NCI-H2107 treated with DMSO at 0.1 percent for 48 hours (cell line): ENCODE measurements around the gene COPZ2.
A peak's percentile ranks its signal among the peaks of the same experiment; 100 is the strongest.
"Not testable (repeated sequence)": the region's sequence is repeated elsewhere in the genome, so short reads cannot be mapped to it uniquely, and the experiment has no call there.

Source experiments
- DNase-seq: peaks from one replicate; lab custom pipeline; 2025; ENCODE audit not compliant: unreplicated experiment; lab: John Stamatoyannopoulos, UW

Gene COPZ2

GRCh38 chr17:48010193-48010592, 27.4 kb downstream of the COPZ2 start:
- DNase-seq = no peak

- no peak for DNase-seq
Observed at GRCh38 chr17:48006936-48007709, 30.5 kb downstream of the COPZ2 start.

GRCh38 chr17:48004983-48005382, 32.6 kb downstream of the COPZ2 start:
- no peak for DNase-seq

GRCh38 chr17:48003417-48004151, 34.0 kb downstream of the COPZ2 start:
- peak; percentile 60 for DNase-seq

- DNase-seq = no peak
Observed at GRCh38 chr17:48002916-48003416, 34.6 kb downstream of the COPZ2 start.

GRCh38 chr17:48002266-48002915, 35.2 kb downstream of the COPZ2 start:
- peak; percentile 62 for DNase-seq

GRCh38 chr17:48001657-48002056, 35.9 kb downstream of the COPZ2 start:
- DNase-seq = not testable (repeated sequence)

GRCh38 chr17:48001197-48001596, 36.4 kb downstream of the COPZ2 start:
- no peak for DNase-seq

- no peak for DNase-seq
Observed at GRCh38 chr17:47999582-47999981, 38.0 kb downstream of the COPZ2 start.

GRCh38 chr17:47998044-47998443, 39.6 kb downstream of the COPZ2 start:
- DNase-seq = no peak

- DNase-seq = no peak
Observed at GRCh38 chr17:47997586-47997985, 40.0 kb downstream of the COPZ2 start.

- no peak for DNase-seq
Observed at GRCh38 chr17:47996201-47996600, 41.4 kb downstream of the COPZ2 start.

- DNase-seq = no peak
Observed at GRCh38 chr17:47995241-47995935, 42.2 kb downstream of the COPZ2 start.

- no peak for DNase-seq
Observed at GRCh38 chr17:47994724-47995123, 42.9 kb downstream of the COPZ2 start.

- DNase-seq = no peak
Observed at GRCh38 chr17:47993964-47994363, 43.6 kb downstream of the COPZ2 start.

- no peak for DNase-seq
Observed at GRCh38 chr17:47993031-47993564, 44.5 kb downstream of the COPZ2 start.

- no peak for DNase-seq
Observed at GRCh38 chr17:47992216-47992615, 45.4 kb downstream of the COPZ2 start.

- DNase-seq = no peak
Observed at GRCh38 chr17:47990962-47991731, 46.5 kb downstream of the COPZ2 start.

- DNase-seq = no peak
Observed at GRCh38 chr17:47989700-47990099, 47.9 kb downstream of the COPZ2 start.

- DNase-seq = no peak
Observed at GRCh38 chr17:47989159-47989558, 48.4 kb downstream of the COPZ2 start.
